Choroid plexus epithelial cell (primary cell): ENCODE data around the gene PKP4.
A peak's percentile ranks its signal among the peaks of the same experiment; 100 is the strongest.

Experiments used
- DNase-seq: peaks from one replicate; pipeline ENCODE4 v3.0.0-alpha.2; 2010; ENCODE audit warnings: low read depth
- H3K4me3 ChIP-seq: 2 replicates; pipeline ENCODE4 v1.5.1; 2011; ENCODE audit warnings: low read depth, mild to moderate bottlenecking, control low read depth, low read length, moderate library complexity
- CTCF ChIP-seq: conservative IDR thresholded peaks from 2 replicates; pipeline ENCODE4 v1.5.1; 2011; ENCODE audit warnings: low read depth, mild to moderate bottlenecking, control low read depth, inconsistent platforms, low read length, moderate library complexity

Gene PKP4

GRCh38 chr2:158507679-158508078, 50.9 kb downstream of the PKP4 start:
- no peak overlapping the region for H3K4me3 ChIP-seq
- DNase-seq = no peak
- TF ChIP-seq CTCF = peak; percentile 11

GRCh38 chr2:158509928-158510797, 53.4 kb downstream of the PKP4 start:
- no peak for TF ChIP-seq CTCF
- peak; percentile 52 for DNase-seq
- H3K4me3 ChIP-seq = no peak overlapping the region

GRCh38 chr2:158510887-158511286, 54.1 kb downstream of the PKP4 start:
- no peak for DNase-seq
- TF ChIP-seq CTCF = no peak
- no peak overlapping the region for H3K4me3 ChIP-seq

- no peak overlapping the region for H3K4me3 ChIP-seq
- no peak for DNase-seq
- no peak for TF ChIP-seq CTCF
Observed at GRCh38 chr2:158511706-158512105, 55.0 kb downstream of the PKP4 start.

GRCh38 chr2:158512323-158512722, 55.6 kb downstream of the PKP4 start:
- TF ChIP-seq CTCF = no peak
- no peak for DNase-seq
- H3K4me3 ChIP-seq = no peak overlapping the region

GRCh38 chr2:158513841-158514240, 57.1 kb downstream of the PKP4 start:
- no peak overlapping the region for H3K4me3 ChIP-seq
- no peak for TF ChIP-seq CTCF
- no peak for DNase-seq

GRCh38 chr2:158518084-158518483, 61.3 kb downstream of the PKP4 start:
- TF ChIP-seq CTCF = no peak
- no peak overlapping the region for H3K4me3 ChIP-seq

More at GRCh38 chr2:158518084-158518483, 61.3 kb downstream of the PKP4 start:
- DNase-seq = peak; percentile 69
